ENCODE results near the gene SERPINA1.

Gene SERPINA1

GRCh38 chr14:94330857-94331256, 57.5 kb downstream of the SERPINA1 start:
- Mint-ChIP-seq H3K4me1 (ENCODE audit: low read depth) (no peaks in the 10 kb centered on the region), H3K27ac (no peak overlapping the region), H3K4me3 (no peak overlapping the region), H3K36me3 (ENCODE audit: low read depth) (no peaks in the 10 kb centered on the region), H3K9me3 (no peaks in the 10 kb centered on the region), H3K27me3 (peaks cover 32% of the 10 kb centered on the region)
- intact Hi-C loops (cut with micrococcal nuclease): no loop called here

- Mint-ChIP-seq H3K9me3 (no peaks in the 10 kb centered on the region), H3K27ac (no peak overlapping the region), H3K4me3 (no peak overlapping the region), H3K27me3 (peaks cover 32% of the 10 kb centered on the region), H3K36me3 (ENCODE audit: low read depth) (no peaks in the 10 kb centered on the region), H3K4me1 (ENCODE audit: low read depth) (no peaks in the 10 kb centered on the region)
- intact Hi-C loops (cut with micrococcal nuclease): no loop called here
These were observed 58.0 kb downstream of the SERPINA1 start for GRCh38 chr14:94330432-94330831.

GRCh38 chr14:94329857-94330256, 58.5 kb downstream of the SERPINA1 start:
- Mint-ChIP-seq H3K27me3 (peaks cover 32% of the 10 kb centered on the region), H3K27ac (no peak overlapping the region), H3K9me3 (no peaks in the 10 kb centered on the region), H3K4me3 (no peak overlapping the region), H3K36me3 (ENCODE audit: low read depth) (no peaks in the 10 kb centered on the region), H3K4me1 (ENCODE audit: low read depth) (no peaks in the 10 kb centered on the region)
- intact Hi-C loops (cut with micrococcal nuclease): no loop called here

- no peaks in the 10 kb centered on the region for H3K9me3 Mint-ChIP-seq
- H3K4me3 Mint-ChIP-seq: no peak overlapping the region
- H3K4me1 Mint-ChIP-seq (ENCODE audit: low read depth): no peaks in the 10 kb centered on the region
- intact Hi-C loops (cut with micrococcal nuclease): no loop called here
- no peaks in the 10 kb centered on the region for H3K36me3 Mint-ChIP-seq (ENCODE audit: low read depth)
- peaks cover 24% of the 10 kb centered on the region for H3K27me3 Mint-ChIP-seq
- H3K27ac Mint-ChIP-seq: no peak overlapping the region
These were observed 60.2 kb downstream of the SERPINA1 start for GRCh38 chr14:94328196-94328595.

All from dendritic cell treated with granulocyte-macrophage colony-stimulating factor and Interleukin-4, amounts not matched to agents 40 ng/mL and 50 ng/mL, for 4 days (primary cell).